Gastrocnemius medialis (tissue), 4 donors: Measurements from ENCODE around the gene UNC5C. TPM values are rescaled to one million over a fixed set of nuclear protein-coding genes. Genes with fewer than 3 reads are reported as not detected.

Source experiments
- ATAC-seq, 2 donors: fragments of 150-250 bp; one replicate each; pipeline ENCODE4 v1.9.1; 2016
- DNase-seq, 2 donors: peaks; one replicate each; pipeline ENCODE4 v3.0.0-alpha.2; 2019
- H3K27ac ChIP-seq, 4 donors: fragments of 200-600 bp; sonication (generic); 1 replicate in 1 of 4; 2 replicates in 3 of 4; pipeline ENCODE4 v1.5.1; 2016 to 2018; ENCODE audit warnings: mild to moderate bottlenecking in 2 of 4, moderate library complexity in 1 of 4
- H3K27me3 ChIP-seq, 3 donors: fragments of 200-600 bp; sonication (generic) in 2 of 3; 1 replicate in 1 of 3; 2 replicates in 2 of 3; pipeline versions ENCODE4 v1.5.1 to v1.6.0; 2016 to 2019; ENCODE audit warnings: mild to moderate bottlenecking in 1 of 3, moderate library complexity in 1 of 3
- H3K36me3 ChIP-seq, 2 donors: fragments of 200-600 bp; sonication (generic) in 1 of 2; one replicate each; pipeline ENCODE4 v1.5.1; 2017 to 2018
- H3K4me1 ChIP-seq, 2 donors: fragments of 200-600 bp; sonication (generic) in 1 of 2; one replicate each; pipeline ENCODE4 v1.5.1; 2016 to 2017; ENCODE audit warnings: mild to moderate bottlenecking in 2 of 2
- H3K4me3 ChIP-seq, 4 donors: fragments of 200-600 bp; sonication (generic) in 3 of 4; 1 replicate in 1 of 4; 2 replicates in 3 of 4; pipeline ENCODE4 v1.5.1; 2016 to 2019; ENCODE audit warnings: mild to moderate bottlenecking in 2 of 4
- H3K9me3 ChIP-seq, 3 donors: fragments of 200-600 bp; sonication (generic) in 2 of 3; 1 replicate in 1 of 3; 2 replicates in 2 of 3; pipeline ENCODE4 v1.5.1; 2016 to 2019
- POLR2A ChIP-seq, 2 donors: fragments of 450-650 bp; IDR thresholded peaks; one replicate each; pipeline ENCODE4 v1.6.1; 2017; ENCODE audit warnings: antibody characterized with exemption in 2 of 2, mild to moderate bottlenecking in 2 of 2, moderate library complexity in 2 of 2
- in situ Hi-C, 4 donors: fragments of 200-750 bp; cut with MboI; loops; one replicate each; pipeline versions ENCODE4 v1.15.0 to v1.8.0; 2017; ENCODE audit warnings: low sequenced_read_pairs in 4 of 4
- intact Hi-C: fragments of 100-400 bp; cut with DNase I; formaldehyde crosslinking; loops from one replicate; pipeline ENCODE4 v1.15.1; 2023; ENCODE audit warnings: low total_unique reads
- total RNA-seq, 4 donors: library from RNA; depleted of rRNA; stranded (reverse); fragments of >200 nt; gene quantifications; one replicate each; pipeline versions ENCODE4 v1.1.0 to v1.2.3, GENCODE V29; 2016
- TF ChIP-seq, protein P1 (sequence below), 5 experiments: fragments of 450-650 bp in 3 of 5; fragments of 200-600 bp in 2 of 5; sonication (generic) in 2 of 5; IDR thresholded peaks in 4 of 5; conservative IDR thresholded peaks in 1 of 5; 1 replicate in 4 of 5; 2 replicates in 1 of 5; pipeline ENCODE4 v1.5.1; 2016 to 2019; ENCODE audit warnings: antibody characterized with exemption in 5 of 5, mild to moderate bottlenecking in 3 of 5, moderate library complexity in 3 of 5

The UNC5C gene
- total RNA-seq, 4 donors from 2014 or later = 0.07 to 0.33 (median 0.23) TPM; not detected in 1

DNA sequence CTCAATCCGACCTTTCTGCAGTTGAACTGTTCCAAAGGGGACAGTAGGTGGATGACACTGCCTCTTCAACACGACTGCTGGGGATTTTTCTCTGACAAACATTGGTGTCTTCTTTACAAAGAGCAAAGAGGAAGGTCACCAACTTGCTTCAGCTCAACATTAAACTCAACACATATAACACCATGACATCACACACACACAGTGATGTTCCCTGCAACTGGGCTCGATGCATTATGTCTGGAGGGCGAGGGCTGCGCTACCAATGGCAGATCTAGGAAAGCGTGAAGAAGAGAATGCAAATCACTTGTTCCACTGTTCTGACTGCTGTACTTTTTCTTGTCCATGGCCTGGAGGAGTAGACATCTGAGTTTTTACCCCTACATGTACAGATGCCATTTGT lies 385.9 kb downstream of the UNC5C start:
- no peaks in the 10 kb centered on the region for H3K4me1 ChIP-seq
- no peak overlapping the region for H3K27ac ChIP-seq
- H3K36me3 ChIP-seq = no peaks in the 10 kb centered on the region
- no peaks in the 10 kb centered on the region for H3K27me3 ChIP-seq
- ATAC-seq = no peak
- no peak overlapping the region for H3K4me3 ChIP-seq
- DNase-seq = no peak
- H3K9me3 ChIP-seq = no peaks in the 10 kb centered on the region
- in situ Hi-C loops = no loop called here
- TF ChIP-seq POLR2A (IDR thresholded peaks at IDR 0.05) = no peak
- TF ChIP-seq, protein P1, sequence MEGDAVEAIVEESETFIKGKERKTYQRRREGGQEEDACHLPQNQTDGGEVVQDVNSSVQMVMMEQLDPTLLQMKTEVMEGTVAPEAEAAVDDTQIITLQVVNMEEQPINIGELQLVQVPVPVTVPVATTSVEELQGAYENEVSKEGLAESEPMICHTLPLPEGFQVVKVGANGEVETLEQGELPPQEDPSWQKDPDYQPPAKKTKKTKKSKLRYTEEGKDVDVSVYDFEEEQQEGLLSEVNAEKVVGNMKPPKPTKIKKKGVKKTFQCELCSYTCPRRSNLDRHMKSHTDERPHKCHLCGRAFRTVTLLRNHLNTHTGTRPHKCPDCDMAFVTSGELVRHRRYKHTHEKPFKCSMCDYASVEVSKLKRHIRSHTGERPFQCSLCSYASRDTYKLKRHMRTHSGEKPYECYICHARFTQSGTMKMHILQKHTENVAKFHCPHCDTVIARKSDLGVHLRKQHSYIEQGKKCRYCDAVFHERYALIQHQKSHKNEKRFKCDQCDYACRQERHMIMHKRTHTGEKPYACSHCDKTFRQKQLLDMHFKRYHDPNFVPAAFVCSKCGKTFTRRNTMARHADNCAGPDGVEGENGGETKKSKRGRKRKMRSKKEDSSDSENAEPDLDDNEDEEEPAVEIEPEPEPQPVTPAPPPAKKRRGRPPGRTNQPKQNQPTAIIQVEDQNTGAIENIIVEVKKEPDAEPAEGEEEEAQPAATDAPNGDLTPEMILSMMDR (IDR thresholded peaks at IDR 0.05 in 4 of 5, conservative IDR thresholded peaks at IDR 0.05 in 1 of 5) = no peak
- intact Hi-C loops = no loop called here

DNA sequence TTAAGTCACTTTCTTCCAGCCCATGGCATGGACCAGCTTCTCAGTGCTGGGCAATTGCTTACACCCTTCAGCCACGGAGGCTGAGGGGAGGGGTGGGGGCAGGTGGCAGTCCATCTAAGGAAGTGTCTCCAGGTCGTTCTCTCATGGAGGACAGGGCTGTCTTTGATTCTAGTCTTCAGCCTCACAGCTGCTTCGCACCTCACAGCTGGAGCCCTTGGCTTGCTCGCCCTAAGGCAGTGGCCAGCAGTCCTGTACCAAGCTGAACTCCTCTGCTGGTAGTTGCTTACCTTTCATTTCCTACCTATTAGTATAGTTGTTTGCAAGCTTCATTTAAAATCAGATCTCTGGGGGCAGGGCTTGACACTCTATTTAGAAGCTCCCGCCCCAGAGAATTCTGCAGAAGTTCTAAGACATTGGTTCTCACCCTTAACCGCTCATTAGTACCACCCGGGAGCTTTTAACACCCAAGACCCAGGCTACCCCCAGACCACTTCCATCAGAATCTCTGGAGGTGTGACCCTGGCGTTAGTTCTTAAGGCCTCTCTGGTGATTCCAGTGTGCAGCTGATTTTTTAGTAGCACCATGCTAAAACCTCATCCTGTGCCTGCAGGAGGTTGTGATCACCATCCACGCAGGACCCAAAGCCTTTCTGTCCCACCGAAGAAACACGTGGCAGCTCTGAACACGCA lies 386.8 kb downstream of the UNC5C start:
- in situ Hi-C loops = no loop called here
- no peak for TF ChIP-seq POLR2A (IDR thresholded peaks at IDR 0.05)
- TF ChIP-seq, protein P1 (IDR thresholded peaks at IDR 0.05 in 4 of 5, conservative IDR thresholded peaks at IDR 0.05 in 1 of 5) = no peak
- no peak for ATAC-seq

DNA sequence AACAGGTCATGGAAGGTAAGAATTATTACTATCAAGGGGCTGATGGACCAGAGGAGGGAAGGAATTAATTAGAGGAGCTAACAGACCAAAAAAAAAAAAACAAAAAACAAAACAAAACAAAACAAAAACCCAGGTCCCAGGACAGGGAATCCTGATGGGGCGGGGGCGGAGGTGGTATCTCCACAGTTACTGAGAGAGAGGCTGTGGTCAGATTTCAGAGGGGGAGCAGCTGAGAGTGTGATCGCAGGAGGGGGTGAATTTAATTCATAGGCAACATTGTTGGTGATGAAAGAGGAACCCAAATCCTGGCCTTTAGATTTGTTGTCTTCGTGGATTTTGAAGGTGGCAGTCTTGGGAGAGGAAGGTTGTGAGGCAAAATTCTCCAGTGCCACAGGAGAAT lies 389.4 kb downstream of the UNC5C start:
- Histone ChIP-seq H3K27me3 (no peaks in the 10 kb centered on the region), H3K4me1 (no peaks in the 10 kb centered on the region), H3K4me3 (no peak overlapping the region), H3K36me3 (no peaks in the 10 kb centered on the region), H3K9me3 (no peaks in the 10 kb centered on the region), H3K27ac (no peak overlapping the region)
- TF ChIP-seq POLR2A (IDR thresholded peaks at IDR 0.05) = no peak
- TF ChIP-seq, protein P1 (IDR thresholded peaks at IDR 0.05 in 4 of 5, conservative IDR thresholded peaks at IDR 0.05 in 1 of 5) = no peak
- ATAC-seq (no peak), DNase-seq (no peak)
- intact Hi-C loops = no loop called here
- in situ Hi-C loops = no loop called here

More for the DNA sequence above, 386.8 kb downstream of the UNC5C start:
- Histone ChIP-seq H3K27ac (no peak overlapping the region), H3K36me3 (no peaks in the 10 kb centered on the region), H3K27me3 (no peaks in the 10 kb centered on the region), H3K9me3 (no peaks in the 10 kb centered on the region), H3K4me3 (no peak overlapping the region), H3K4me1 (no peaks in the 10 kb centered on the region)
- intact Hi-C loops = no loop called here
- no peak for DNase-seq

DNA sequence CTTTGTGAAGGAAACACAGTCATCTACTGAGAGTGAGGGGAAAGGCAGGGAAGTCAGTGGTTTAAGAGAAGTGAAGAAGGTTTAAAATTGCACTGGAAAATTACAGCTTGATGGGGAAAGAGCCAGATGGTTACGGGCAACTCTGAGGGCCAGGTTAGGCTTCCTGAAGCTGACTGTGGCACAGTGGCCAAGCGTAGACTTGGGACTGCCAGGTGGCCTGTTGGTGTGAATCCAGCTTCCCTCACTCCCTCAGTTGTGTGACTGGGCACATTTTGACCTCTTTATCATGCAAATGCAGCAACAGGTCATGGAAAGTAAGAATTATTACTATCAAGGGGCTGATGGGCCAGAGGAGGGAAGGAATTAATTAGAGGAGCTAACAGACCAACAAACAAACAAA lies 390.1 kb downstream of the UNC5C start:
- Histone ChIP-seq H3K4me1 (no peaks in the 10 kb centered on the region), H3K27me3 (no peaks in the 10 kb centered on the region), H3K9me3 (no peaks in the 10 kb centered on the region), H3K36me3 (no peaks in the 10 kb centered on the region), H3K4me3 (no peak overlapping the region), H3K27ac (no peak overlapping the region)
- intact Hi-C loops = no loop called here
- ATAC-seq (no peak), DNase-seq (no peak)
- in situ Hi-C loops = no loop called here
- TF ChIP-seq, protein P1 (IDR thresholded peaks at IDR 0.05 in 4 of 5, conservative IDR thresholded peaks at IDR 0.05 in 1 of 5) = no peak
- TF ChIP-seq POLR2A (IDR thresholded peaks at IDR 0.05) = no peak

DNA sequence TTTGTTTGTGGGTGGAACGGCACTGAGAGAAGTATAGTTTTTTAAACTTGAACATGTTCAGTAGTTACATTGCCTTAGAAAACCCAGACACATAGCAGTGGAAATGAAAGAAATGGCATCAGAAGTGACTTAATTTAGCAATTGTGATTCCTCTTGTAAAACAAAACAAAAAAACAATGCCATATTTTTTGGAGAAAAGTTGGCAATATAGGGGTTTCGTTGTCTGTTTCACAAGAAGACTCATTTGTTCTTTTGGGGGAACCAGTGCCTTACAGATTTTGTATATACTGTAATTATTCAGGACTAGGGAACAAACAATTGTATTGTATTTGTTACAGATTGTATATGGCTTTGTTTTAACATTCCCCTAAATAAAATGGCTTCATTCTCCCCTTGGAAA lies 390.7 kb downstream of the UNC5C start:
- TF ChIP-seq, protein P1 (IDR thresholded peaks at IDR 0.05 in 4 of 5, conservative IDR thresholded peaks at IDR 0.05 in 1 of 5) = no peak
- TF ChIP-seq POLR2A (IDR thresholded peaks at IDR 0.05) = no peak
- Histone ChIP-seq H3K4me1 (no peaks in the 10 kb centered on the region), H3K27ac (no peak overlapping the region), H3K36me3 (no peaks in the 10 kb centered on the region), H3K27me3 (no peaks in the 10 kb centered on the region), H3K9me3 (no peaks in the 10 kb centered on the region), H3K4me3 (no peak overlapping the region)
- ATAC-seq (no peak), DNase-seq (no peak)
- intact Hi-C loops = no loop called here
- in situ Hi-C loops = no loop called here
